HG03575 (cell line): ENCODE results near the gene MARK1.

Experiments used
- ATAC-seq: cut with Tn5 transposase; IDR thresholded peaks from one replicate; pipeline ENCODE4 v1.9.1; 2021; ENCODE audit not compliant: unreplicated experiment, insufficient number of reproducible peaks, low FRiP score; ENCODE audit errors: extremely low read depth

The MARK1 gene

GRCh38 chr1:220527279-220527907 lies 543 bp upstream of the MARK1 start:
- ATAC-seq, result no peak

DNA sequence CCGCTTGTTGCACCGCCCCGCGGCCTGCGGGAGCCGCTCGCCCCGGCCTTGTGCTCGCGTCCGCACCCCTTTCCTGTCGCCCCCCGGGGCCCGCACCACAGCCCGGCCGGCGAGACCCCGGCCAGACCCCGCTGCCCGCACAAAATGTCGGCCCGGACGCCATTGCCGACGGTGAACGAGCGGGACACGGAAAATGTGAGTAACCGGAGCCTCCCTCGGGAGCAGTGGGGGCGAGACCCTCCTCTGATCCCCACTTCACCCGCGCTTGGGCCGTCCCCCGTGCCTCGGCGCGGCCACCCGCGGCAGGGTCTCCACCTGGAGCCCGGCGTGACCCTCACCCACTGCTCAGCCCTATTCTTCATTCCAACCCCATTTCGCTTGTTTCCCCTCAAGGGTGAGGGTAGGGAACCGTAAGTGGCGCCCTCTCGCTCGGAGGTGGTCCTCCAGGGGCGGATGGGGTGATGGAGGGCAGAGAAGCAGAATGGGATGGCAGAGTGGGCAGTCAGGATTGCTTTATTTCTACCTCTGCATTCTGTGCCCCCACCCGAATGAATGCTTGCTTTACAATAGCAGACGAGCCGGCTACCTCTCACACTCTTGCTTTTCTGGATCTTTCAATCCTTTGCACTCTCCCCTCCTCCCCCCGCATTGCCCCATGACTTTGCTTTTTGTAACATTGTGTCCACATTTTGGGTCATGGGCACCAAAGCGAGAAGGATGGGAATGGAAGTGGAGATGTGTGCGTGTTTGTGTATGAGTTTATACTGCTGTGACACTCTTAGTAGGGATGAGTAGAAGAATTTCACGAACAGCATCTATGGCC lies 954 bp downstream of the MARK1 start:
- ATAC-seq, result no peak

DNA sequence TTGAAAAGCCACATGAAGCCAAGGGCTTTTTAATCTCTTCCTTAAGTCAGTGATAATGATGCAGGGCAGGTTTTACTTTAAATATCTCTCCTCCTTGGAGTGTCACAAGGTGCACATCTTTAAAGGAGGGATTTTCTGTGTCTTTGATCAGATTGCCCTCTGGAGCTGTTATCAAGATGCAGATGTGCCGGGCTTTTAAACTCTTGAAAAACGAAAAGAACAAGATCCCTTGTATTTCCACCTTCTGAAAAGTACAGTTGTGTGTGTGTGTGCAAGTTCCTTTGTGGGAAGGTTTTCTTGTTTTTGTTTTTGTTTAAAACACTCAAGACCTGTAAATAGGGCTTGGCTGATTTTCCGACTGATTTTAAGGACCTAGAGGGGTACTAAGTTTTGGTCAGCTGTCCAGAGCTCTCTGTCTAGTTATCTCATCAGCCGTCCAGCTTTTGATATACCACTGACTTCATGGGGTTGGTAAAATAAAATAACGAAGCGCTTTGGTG lies 1.6 kb downstream of the MARK1 start:
- no peak for ATAC-seq

DNA sequence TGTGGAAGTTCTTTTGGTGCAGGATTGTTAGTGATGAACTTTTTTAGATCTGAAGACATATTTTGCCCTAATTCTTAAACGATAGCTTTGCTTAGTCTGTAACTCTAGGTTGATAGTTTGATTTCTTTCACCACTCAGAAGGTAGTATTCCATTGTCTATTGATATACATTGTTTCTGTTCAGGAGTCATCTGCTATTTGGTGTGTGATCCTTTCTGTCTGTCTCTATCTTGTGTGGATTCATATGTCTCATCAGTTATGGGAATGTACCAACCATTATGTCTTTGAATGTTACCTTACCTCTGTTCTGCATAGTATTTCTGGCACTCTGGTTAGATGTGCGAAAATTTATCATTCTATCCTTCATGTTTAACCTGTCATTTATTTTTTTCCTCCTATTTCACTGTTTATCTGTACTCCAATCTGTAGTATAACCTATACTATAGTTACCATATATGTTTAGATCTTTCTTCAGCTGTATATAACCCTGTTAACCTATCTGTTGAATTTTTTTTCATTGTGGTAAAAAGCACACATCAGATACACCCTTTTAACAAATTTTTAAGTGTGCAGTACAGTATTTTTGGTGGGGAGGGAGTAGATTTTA lies 5.7 kb downstream of the MARK1 start:
- ATAC-seq, result no peak

DNA sequence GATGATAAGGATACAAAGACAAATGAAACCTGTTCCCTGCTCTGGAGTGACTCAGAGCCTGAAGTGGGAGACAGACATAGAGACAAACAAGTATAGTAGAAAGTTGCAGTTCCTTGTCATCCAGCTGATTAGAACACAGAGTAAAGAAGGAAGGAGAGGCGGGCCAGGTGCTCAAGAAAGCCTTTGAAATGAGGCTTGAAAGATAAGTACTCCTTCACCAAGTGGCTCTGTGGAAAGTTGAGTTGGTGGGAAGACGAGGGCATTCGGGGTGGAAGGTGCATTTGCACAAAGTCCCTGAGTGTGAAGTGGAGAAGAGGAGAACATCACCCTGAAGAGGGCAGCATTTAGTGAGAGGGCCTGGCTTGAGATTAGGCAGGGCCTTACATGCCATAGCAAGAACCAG lies 17.0 kb downstream of the MARK1 start:
- no peak for ATAC-seq

DNA sequence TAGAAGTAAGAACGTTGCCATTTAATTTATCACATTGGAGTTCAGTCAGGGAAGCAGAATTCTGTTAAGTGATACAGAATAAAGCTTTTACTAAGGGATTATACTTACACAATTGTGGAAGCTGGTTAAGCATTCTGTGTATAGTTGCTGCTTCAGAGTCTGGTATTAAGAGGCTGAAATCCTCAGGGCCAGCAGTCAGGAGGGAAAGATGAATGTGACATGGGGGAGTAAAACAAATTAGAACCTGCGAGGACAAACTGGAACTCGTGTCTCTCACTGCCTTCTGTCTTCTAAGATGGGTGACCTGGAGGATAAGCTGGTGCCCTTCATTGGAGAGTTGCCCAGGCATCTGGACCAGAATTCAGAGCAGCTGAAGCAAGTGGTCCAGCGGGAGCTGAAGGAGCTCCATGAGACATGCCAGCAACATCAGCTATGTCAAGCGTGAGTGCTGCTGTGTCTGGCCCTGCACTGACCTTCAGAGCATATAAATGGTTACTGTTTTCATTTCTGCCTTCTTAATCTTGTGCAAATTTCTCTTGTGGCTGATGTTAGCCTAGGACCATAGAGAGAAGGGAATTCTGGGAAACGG lies 23.0 kb downstream of the MARK1 start:
- no peak for ATAC-seq

DNA sequence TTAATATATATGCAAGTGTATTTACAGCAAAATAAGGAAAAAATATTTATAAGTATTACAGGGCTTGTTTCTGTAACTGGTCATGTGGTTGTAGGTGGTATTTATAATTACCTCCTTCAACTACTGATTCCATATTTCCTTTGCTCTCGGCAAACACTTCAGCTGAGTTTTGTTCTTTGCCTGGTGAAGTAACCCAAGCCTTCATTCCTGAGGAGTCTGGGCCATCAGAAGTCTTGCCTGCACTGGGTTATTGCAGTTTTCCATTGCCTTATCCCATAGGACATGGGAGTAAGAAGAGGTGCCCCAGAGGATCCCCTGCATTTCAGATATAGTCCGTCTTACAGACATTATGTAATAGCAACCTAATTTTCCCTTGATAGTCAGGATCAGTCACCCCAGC lies 23.8 kb downstream of the MARK1 start:
- no peak for ATAC-seq

DNA sequence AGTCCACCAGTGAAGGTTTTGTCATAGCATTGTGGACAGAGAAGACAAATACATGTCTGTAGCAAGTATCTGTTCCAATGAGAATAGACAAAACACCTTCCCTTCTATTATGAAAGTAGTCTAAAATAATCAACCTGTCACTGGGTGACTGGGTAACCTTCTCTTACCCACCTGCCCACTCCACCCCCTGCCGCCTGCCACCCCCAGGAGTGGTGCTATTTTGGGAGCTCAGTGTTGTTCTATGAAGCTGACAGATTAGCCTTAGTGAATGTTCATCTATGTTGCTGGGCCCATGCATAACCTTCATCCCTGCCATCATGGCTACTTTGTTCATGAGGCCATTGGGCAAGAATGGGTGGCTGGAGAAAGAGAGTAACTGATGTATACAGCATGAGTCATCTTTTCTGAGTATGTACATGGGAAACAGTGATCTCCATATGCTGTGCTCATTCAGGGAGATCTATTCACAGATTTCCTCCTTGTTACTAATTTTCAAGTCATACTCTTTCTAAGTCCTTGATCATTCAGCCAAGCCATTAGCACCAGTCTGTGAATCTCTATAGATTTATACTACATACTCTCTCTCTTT lies 24.8 kb downstream of the MARK1 start:
- ATAC-seq, result no peak

GRCh38 chr1:220556641-220557040 lies 28.7 kb downstream of the MARK1 start:
- ATAC-seq, result no peak

GRCh38 chr1:220563564-220563963 lies 35.6 kb downstream of the MARK1 start:
- no peak for ATAC-seq

GRCh38 chr1:220564216-220564615 lies 36.3 kb downstream of the MARK1 start:
- no peak for ATAC-seq

GRCh38 chr1:220565670-220566069 lies 37.7 kb downstream of the MARK1 start:
- ATAC-seq, result no peak

DNA sequence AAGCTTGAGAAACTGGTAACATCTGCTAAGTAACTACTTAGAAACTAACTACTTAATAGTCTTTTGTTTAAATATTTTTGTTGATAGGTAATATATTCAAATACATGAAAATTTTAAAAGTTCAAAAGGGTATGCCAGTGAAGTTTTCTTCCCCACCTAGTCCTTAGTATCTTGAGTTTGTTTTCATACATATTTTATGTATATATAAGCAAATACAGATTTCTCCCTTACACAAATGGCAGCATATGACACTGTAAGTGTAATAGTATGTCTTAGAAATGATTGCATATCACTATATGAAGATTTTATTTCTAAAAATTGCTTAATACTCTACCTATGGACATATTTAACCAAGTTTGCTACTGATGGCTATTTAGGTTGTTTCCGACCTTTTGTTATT lies 38.9 kb downstream of the MARK1 start:
- no peak for ATAC-seq

DNA sequence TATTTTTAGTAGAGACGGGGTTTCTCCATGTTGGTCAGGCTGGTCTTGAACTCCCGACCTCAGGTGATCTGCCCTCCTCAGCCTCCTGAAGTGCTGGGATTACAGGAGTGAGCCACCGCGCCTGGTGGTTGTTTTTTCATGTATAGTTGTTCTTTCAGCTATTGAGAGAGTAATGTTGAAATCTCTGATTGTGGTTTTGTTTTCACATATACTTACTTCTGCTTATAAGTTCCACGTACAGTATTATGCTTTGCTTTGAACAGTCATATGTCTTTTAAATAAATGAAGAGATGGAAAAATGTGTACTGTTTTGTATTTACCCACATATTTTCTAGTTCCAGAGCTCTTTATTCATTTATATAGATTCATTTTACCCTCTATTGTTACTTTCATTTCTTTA lies 44.5 kb downstream of the MARK1 start:
- no peak for ATAC-seq

DNA sequence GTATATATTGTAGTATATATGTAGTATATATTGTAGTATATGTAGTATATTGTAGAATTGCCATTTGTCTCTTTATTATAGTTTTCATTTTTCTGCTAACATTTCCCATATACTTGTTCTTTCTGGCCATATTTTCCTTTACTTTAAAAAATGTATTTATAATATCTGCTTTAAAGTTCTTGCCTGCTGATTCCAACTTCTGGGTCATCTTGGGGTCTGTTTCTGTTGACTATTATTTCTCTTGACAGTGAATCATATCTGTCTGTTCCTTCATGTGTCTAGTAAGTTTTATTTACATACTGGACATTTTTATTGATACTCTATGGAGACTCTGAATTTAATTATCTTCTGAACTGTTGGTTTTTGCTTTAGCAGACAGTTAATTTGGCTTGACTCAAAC lies 45.9 kb downstream of the MARK1 start:
- no peak for ATAC-seq

DNA sequence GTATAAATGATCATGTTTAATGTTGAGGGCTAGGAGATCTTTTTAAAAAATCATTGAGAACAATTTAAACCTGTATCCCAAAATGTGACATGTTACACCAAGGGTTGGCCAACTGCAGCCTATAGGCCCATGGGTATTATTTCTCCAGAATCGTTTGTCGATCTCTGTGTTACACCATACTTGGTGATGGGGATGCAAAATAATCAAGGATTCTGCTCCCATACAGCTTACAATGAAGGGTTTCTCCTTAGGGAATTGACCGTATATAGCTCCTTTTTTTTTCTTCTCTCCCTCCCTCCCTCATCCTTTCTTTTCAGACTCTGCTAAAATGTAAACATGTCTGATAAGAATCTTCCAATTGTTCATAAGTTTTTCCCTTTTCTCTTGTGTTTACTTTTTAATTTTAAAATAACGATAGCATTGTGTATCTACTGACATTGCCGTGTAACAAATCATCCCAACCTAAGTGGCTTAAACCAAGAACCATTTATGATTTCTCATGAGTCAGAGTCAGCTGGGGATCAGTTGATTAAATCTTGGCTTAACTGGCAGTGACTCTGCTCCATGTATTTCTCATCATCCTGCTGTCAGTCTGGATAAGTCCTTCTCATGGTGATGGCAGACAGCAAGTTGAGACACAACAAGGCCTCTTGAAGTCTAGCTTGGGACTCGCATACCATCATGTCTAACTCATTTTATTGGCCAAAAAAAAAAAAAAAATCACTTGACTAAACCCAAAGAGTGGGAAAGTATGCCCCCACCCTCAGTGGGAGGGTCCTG lies 48.0 kb downstream of the MARK1 start:
- no peak for ATAC-seq

DNA sequence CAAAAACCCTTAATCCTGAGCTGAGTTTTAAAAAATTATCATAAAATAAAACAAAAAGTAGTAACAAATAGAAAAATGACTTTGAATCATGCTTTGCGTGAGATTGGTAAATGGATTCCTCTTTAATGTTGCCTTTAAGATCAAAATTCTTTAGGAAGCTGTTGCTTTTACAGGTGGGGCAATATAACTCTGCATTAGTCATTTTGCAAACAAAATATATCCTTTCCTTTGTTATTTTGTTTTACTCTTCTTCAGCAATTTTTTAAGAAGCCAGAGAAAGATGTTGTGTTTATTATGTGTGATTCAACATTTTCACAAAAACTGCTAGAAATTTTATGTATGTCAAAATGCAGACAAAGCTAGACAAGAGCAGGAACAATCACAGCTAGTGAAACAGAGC lies 50.0 kb downstream of the MARK1 start:
- ATAC-seq, result no peak

GRCh38 chr1:220579317-220579716 lies 51.4 kb downstream of the MARK1 start:
- ATAC-seq, result no peak

- ATAC-seq, result no peak
These were observed 64.8 kb downstream of the MARK1 start for GRCh38 chr1:220592714-220593113.
